ENCODE results near the gene DMRTC2.

- TF ChIP-seq MXI1 (IDR thresholded peaks at IDR 0.05; ENCODE audit: low read depth, low read length) (no peak), RAD21 (IDR thresholded peaks at IDR 0.05; ENCODE audit: low read length) (no peak), RXRA (IDR thresholded peaks at IDR 0.05; ENCODE audit: borderline replicate concordance, low read depth) (no peak), USF1 (IDR thresholded peaks at IDR 0.05; ENCODE audit: borderline replicate concordance, low read depth) (no peak), REST (IDR thresholded peaks at IDR 0.05; ENCODE audit: low read depth, low read length) (no peak), EP300 (IDR thresholded peaks at IDR 0.05; ENCODE audit: borderline replicate concordance in 1 of 2, low read depth in 1 of 2, low read length in 1 of 2) (no peak), RFX5 (IDR thresholded peaks at IDR 0.05; ENCODE audit: low read length) (no peak)
- TF ChIP-seq, protein P1, sequence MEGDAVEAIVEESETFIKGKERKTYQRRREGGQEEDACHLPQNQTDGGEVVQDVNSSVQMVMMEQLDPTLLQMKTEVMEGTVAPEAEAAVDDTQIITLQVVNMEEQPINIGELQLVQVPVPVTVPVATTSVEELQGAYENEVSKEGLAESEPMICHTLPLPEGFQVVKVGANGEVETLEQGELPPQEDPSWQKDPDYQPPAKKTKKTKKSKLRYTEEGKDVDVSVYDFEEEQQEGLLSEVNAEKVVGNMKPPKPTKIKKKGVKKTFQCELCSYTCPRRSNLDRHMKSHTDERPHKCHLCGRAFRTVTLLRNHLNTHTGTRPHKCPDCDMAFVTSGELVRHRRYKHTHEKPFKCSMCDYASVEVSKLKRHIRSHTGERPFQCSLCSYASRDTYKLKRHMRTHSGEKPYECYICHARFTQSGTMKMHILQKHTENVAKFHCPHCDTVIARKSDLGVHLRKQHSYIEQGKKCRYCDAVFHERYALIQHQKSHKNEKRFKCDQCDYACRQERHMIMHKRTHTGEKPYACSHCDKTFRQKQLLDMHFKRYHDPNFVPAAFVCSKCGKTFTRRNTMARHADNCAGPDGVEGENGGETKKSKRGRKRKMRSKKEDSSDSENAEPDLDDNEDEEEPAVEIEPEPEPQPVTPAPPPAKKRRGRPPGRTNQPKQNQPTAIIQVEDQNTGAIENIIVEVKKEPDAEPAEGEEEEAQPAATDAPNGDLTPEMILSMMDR (IDR thresholded peaks at IDR 0.05) = no peak
- TF ChIP-seq, protein P2, sequence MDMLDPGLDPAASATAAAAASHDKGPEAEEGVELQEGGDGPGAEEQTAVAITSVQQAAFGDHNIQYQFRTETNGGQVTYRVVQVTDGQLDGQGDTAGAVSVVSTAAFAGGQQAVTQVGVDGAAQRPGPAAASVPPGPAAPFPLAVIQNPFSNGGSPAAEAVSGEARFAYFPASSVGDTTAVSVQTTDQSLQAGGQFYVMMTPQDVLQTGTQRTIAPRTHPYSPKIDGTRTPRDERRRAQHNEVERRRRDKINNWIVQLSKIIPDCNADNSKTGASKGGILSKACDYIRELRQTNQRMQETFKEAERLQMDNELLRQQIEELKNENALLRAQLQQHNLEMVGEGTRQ (IDR thresholded peaks at IDR 0.05; ENCODE audit: borderline replicate concordance, low read depth, low read length) = no peak
- TF ChIP-seq, protein P3, sequence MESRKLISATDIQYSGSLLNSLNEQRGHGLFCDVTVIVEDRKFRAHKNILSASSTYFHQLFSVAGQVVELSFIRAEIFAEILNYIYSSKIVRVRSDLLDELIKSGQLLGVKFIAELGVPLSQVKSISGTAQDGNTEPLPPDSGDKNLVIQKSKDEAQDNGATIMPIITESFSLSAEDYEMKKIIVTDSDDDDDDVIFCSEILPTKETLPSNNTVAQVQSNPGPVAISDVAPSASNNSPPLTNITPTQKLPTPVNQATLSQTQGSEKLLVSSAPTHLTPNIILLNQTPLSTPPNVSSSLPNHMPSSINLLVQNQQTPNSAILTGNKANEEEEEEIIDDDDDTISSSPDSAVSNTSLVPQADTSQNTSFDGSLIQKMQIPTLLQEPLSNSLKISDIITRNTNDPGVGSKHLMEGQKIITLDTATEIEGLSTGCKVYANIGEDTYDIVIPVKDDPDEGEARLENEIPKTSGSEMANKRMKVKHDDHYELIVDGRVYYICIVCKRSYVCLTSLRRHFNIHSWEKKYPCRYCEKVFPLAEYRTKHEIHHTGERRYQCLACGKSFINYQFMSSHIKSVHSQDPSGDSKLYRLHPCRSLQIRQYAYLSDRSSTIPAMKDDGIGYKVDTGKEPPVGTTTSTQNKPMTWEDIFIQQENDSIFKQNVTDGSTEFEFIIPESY (IDR thresholded peaks at IDR 0.05; ENCODE audit: borderline replicate concordance, low read depth) = no peak
Observed at GRCh38 chr19:41802770-41803169, 42.1 kb upstream of the DMRTC2 start.

All from SK-N-SH (cell line).